ENCODE measurements around the gene IPCEF1. TPM values are rescaled to one million over a fixed set of nuclear protein-coding genes. Genes with fewer than 3 reads are reported as not detected.

IPCEF1 gene
- total RNA-seq, 1 experiment from 2014 or later = 0.28 TPM

DNA sequence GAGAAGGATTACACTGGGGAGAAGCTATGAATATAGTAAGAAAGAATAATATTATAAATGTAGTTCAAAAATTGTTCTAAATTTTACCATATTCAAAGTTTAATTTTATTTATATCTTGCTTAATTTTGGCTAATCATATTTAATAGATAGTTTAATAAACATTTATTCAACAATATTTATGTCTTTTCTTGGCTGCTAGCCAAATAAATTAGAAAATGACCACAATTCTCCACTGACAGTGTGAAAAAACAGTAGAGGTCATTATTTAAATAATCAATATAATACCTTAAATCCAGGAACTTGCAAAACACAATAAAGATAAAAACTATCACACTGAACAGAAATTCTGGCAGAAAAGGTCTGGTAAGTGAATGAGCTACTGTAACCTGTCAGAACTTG is 145.9 kb downstream of the IPCEF1 start:
- H3K27ac ChIP-seq (ENCODE audit: low read length) = no peak overlapping the region
- in situ Hi-C loops (cut with HindIII; ENCODE audit: low pct_unique_long_range_greater_than_20kb, low sequenced_read_pairs) (no loop called here), intact Hi-C loops (cut with micrococcal nuclease; ENCODE audit: unreplicated experiment) (no loop called here)
- ChIA-PET POLR2A (no interaction called here), CTCF (no interaction called here)
- DNase-seq (ENCODE audit: low read depth, low spot score) (no peak), ATAC-seq (no peak)
- no peaks in the 10 kb centered on the region for H3K9me3 ChIP-seq (ENCODE audit: control insufficient read depth, insufficient read depth, low read depth, low read length)
- TF ChIP-seq, protein P1, sequence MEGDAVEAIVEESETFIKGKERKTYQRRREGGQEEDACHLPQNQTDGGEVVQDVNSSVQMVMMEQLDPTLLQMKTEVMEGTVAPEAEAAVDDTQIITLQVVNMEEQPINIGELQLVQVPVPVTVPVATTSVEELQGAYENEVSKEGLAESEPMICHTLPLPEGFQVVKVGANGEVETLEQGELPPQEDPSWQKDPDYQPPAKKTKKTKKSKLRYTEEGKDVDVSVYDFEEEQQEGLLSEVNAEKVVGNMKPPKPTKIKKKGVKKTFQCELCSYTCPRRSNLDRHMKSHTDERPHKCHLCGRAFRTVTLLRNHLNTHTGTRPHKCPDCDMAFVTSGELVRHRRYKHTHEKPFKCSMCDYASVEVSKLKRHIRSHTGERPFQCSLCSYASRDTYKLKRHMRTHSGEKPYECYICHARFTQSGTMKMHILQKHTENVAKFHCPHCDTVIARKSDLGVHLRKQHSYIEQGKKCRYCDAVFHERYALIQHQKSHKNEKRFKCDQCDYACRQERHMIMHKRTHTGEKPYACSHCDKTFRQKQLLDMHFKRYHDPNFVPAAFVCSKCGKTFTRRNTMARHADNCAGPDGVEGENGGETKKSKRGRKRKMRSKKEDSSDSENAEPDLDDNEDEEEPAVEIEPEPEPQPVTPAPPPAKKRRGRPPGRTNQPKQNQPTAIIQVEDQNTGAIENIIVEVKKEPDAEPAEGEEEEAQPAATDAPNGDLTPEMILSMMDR (IDR thresholded peaks at IDR 0.05) = no peak
- TF ChIP-seq SIN3A (IDR thresholded peaks at IDR 0.05; ENCODE audit: borderline replicate concordance, insufficient read depth, low read depth, low read length) (no peak), POLR2AphosphoS5 (IDR thresholded peaks at IDR 0.05; ENCODE audit: low read depth, low read length) (no peak), TCF7L2 (IDR thresholded peaks at IDR 0.05; ENCODE audit: low read depth, low read length) (no peak)
- TF ChIP-seq, protein P2, sequence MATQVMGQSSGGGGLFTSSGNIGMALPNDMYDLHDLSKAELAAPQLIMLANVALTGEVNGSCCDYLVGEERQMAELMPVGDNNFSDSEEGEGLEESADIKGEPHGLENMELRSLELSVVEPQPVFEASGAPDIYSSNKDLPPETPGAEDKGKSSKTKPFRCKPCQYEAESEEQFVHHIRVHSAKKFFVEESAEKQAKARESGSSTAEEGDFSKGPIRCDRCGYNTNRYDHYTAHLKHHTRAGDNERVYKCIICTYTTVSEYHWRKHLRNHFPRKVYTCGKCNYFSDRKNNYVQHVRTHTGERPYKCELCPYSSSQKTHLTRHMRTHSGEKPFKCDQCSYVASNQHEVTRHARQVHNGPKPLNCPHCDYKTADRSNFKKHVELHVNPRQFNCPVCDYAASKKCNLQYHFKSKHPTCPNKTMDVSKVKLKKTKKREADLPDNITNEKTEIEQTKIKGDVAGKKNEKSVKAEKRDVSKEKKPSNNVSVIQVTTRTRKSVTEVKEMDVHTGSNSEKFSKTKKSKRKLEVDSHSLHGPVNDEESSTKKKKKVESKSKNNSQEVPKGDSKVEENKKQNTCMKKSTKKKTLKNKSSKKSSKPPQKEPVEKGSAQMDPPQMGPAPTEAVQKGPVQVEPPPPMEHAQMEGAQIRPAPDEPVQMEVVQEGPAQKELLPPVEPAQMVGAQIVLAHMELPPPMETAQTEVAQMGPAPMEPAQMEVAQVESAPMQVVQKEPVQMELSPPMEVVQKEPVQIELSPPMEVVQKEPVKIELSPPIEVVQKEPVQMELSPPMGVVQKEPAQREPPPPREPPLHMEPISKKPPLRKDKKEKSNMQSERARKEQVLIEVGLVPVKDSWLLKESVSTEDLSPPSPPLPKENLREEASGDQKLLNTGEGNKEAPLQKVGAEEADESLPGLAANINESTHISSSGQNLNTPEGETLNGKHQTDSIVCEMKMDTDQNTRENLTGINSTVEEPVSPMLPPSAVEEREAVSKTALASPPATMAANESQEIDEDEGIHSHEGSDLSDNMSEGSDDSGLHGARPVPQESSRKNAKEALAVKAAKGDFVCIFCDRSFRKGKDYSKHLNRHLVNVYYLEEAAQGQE (IDR thresholded peaks at IDR 0.05; ENCODE audit: insufficient read depth in 1 of 2, low read depth in 2 of 2, low read length in 1 of 2) = no peak
- no peak overlapping the region for H3K4me3 ChIP-seq (ENCODE audit: low read depth in 2 of 2, low read length in 2 of 2)
- H3K4me1 ChIP-seq (ENCODE audit: control insufficient read depth, insufficient read depth, low read length) = no peaks in the 10 kb centered on the region
- H3K36me3 ChIP-seq (ENCODE audit: control insufficient read depth, insufficient read depth, low read length) = no peaks in the 10 kb centered on the region
- no peaks in the 10 kb centered on the region for H3K27me3 ChIP-seq (ENCODE audit: control insufficient read depth, insufficient read depth, low read length)
- BruUV-seq (replicated peaks) = no TSS peak

DNA sequence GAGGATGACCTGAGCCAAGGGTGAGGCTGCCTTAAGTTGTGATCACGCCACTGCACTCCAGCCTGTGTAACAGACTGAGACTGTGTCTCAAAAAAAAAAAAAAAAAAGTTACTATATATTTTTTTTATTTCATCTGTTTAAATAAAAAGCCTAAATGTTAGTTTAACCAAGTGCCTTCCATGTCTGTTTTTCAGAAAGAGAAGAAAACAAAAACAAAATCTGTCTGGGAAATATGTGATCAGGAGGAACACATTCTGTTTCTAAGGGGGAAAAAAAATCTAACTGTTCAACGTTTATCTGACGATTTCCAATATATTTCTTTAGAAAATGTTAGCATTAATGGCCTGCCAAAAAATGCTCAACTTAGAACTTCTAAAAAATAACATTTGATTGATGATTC is 147.0 kb downstream of the IPCEF1 start:
- intact Hi-C loops (cut with micrococcal nuclease; ENCODE audit: unreplicated experiment) (no loop called here), in situ Hi-C loops (cut with HindIII; ENCODE audit: low pct_unique_long_range_greater_than_20kb, low sequenced_read_pairs) (no loop called here)
- ATAC-seq (no peak), DNase-seq (ENCODE audit: low read depth, low spot score) (no peak)
- no TSS peak for BruUV-seq (replicated peaks)
- H3K36me3 ChIP-seq (ENCODE audit: control insufficient read depth, insufficient read depth, low read length) = no peaks in the 10 kb centered on the region
- TF ChIP-seq, protein P2 (IDR thresholded peaks at IDR 0.05; ENCODE audit: insufficient read depth in 1 of 2, low read depth in 2 of 2, low read length in 1 of 2) = no peak
- TF ChIP-seq TCF7L2 (IDR thresholded peaks at IDR 0.05; ENCODE audit: low read depth, low read length) (no peak), SIN3A (IDR thresholded peaks at IDR 0.05; ENCODE audit: borderline replicate concordance, insufficient read depth, low read depth, low read length) (no peak), POLR2AphosphoS5 (IDR thresholded peaks at IDR 0.05; ENCODE audit: low read depth, low read length) (no peak)
- TF ChIP-seq, protein P1 (IDR thresholded peaks at IDR 0.05) = no peak
- no peaks in the 10 kb centered on the region for H3K9me3 ChIP-seq (ENCODE audit: control insufficient read depth, insufficient read depth, low read depth, low read length)
- no peak overlapping the region for H3K27ac ChIP-seq (ENCODE audit: low read length)
- H3K4me3 ChIP-seq (ENCODE audit: low read depth in 2 of 2, low read length in 2 of 2) = no peak overlapping the region
- POLR2A ChIA-PET = no interaction called here
- CTCF ChIA-PET = no interaction called here
- H3K27me3 ChIP-seq (ENCODE audit: control insufficient read depth, insufficient read depth, low read length) = no peaks in the 10 kb centered on the region
- no peaks in the 10 kb centered on the region for H3K4me1 ChIP-seq (ENCODE audit: control insufficient read depth, insufficient read depth, low read length)
